ENCODE data around the gene BACE2. TPM values are rescaled to one million over a fixed set of nuclear protein-coding genes. Genes with fewer than 3 reads are reported as not detected.

Gene BACE2
- total RNA-seq, 1 experiment from 2014 or later, result 40.8 TPM

GRCh38 chr21:41226853-41227252, 58.9 kb downstream of the BACE2 start:
- H3K4me1 ChIP-seq (replicated peaks; ENCODE audit: insufficient read depth), result no peaks in the 10 kb centered on the region
- no peak for TF ChIP-seq EZH2 (IDR thresholded peaks at IDR 0.05; ENCODE audit: low read depth)
- TF ChIP-seq, protein P1, sequence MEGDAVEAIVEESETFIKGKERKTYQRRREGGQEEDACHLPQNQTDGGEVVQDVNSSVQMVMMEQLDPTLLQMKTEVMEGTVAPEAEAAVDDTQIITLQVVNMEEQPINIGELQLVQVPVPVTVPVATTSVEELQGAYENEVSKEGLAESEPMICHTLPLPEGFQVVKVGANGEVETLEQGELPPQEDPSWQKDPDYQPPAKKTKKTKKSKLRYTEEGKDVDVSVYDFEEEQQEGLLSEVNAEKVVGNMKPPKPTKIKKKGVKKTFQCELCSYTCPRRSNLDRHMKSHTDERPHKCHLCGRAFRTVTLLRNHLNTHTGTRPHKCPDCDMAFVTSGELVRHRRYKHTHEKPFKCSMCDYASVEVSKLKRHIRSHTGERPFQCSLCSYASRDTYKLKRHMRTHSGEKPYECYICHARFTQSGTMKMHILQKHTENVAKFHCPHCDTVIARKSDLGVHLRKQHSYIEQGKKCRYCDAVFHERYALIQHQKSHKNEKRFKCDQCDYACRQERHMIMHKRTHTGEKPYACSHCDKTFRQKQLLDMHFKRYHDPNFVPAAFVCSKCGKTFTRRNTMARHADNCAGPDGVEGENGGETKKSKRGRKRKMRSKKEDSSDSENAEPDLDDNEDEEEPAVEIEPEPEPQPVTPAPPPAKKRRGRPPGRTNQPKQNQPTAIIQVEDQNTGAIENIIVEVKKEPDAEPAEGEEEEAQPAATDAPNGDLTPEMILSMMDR (conservative IDR thresholded peaks at IDR 0.05), result no peak
- no peak overlapping the region for H3K4me2 ChIP-seq
- ChIA-PET CTCF (no interaction called here), POLR2A (ENCODE audit: unreplicated experiment) (no interaction called here)
- H3K27me3 ChIP-seq (ENCODE audit: insufficient read depth, low read depth), result no peaks in the 10 kb centered on the region
- no peaks in the 10 kb centered on the region for H3K9me3 ChIP-seq (ENCODE audit: insufficient read depth, low read depth)
- no peak overlapping the region for H3K27ac ChIP-seq
- no peak for DNase-seq
- no peaks in the 10 kb centered on the region for H3K36me3 ChIP-seq (ENCODE audit: low read depth)
- BruUV-seq (replicated peaks), result no TSS peak
- no peaks in the 10 kb centered on the region for H4K20me1 ChIP-seq (ENCODE audit: insufficient read depth)
- no peak overlapping the region for H3K4me3 ChIP-seq
- H3K9me2 ChIP-seq (ENCODE audit: insufficient read depth), result no peaks in the 10 kb centered on the region
- H3F3A ChIP-seq (ENCODE audit: insufficient read depth, low read depth), result no peaks in the 10 kb centered on the region
- no peaks in the 10 kb centered on the region for H3K79me2 ChIP-seq (ENCODE audit: low read depth)
- intact Hi-C loops (cut with micrococcal nuclease; ENCODE audit: unreplicated experiment), result no loop called here
- H2AFZ ChIP-seq, result no peak overlapping the region

GRCh38 chr21:41227357-41228005, 59.5 kb downstream of the BACE2 start:
- Histone ChIP-seq H3K9me2 (ENCODE audit: insufficient read depth) (no peaks in the 10 kb centered on the region), H3K4me2 (no peak overlapping the region), H3K36me3 (ENCODE audit: low read depth) (no peaks in the 10 kb centered on the region), H3K27me3 (ENCODE audit: insufficient read depth, low read depth) (no peaks in the 10 kb centered on the region), H3K27ac (no peak overlapping the region), H2AFZ (no peak overlapping the region), H3K4me1 (replicated peaks; ENCODE audit: insufficient read depth) (no peaks in the 10 kb centered on the region), H3K79me2 (ENCODE audit: low read depth) (no peaks in the 10 kb centered on the region), H4K20me1 (ENCODE audit: insufficient read depth) (no peaks in the 10 kb centered on the region), H3K4me3 (no peak overlapping the region), H3K9me3 (ENCODE audit: insufficient read depth, low read depth) (no peaks in the 10 kb centered on the region), H3F3A (ENCODE audit: insufficient read depth, low read depth) (no peaks in the 10 kb centered on the region)
- TF ChIP-seq, protein P1 (conservative IDR thresholded peaks at IDR 0.05), result no peak
- TF ChIP-seq EZH2 (IDR thresholded peaks at IDR 0.05; ENCODE audit: low read depth), result no peak
- no peak for DNase-seq
- POLR2A ChIA-PET (ENCODE audit: unreplicated experiment), result interaction anchor here (0.6 kb wide), 1 partner anchor 101 kb away, joined by 9 read pairs; no protein-coding TSS in a partner anchor
- BruUV-seq (replicated peaks), result no TSS peak
- intact Hi-C loops (cut with micrococcal nuclease; ENCODE audit: unreplicated experiment), result no loop called here
- CTCF ChIA-PET, result no interaction called here

GRCh38 chr21:41228006-41228370, 60.0 kb downstream of the BACE2 start:
- no peaks in the 10 kb centered on the region for H3K79me2 ChIP-seq (ENCODE audit: low read depth)
- no peaks in the 10 kb centered on the region for H3K4me1 ChIP-seq (replicated peaks; ENCODE audit: insufficient read depth)
- no peak overlapping the region for H2AFZ ChIP-seq
- no peaks in the 10 kb centered on the region for H3F3A ChIP-seq (ENCODE audit: insufficient read depth, low read depth)
- H3K9me3 ChIP-seq (ENCODE audit: insufficient read depth, low read depth), result no peaks in the 10 kb centered on the region
- intact Hi-C loops (cut with micrococcal nuclease; ENCODE audit: unreplicated experiment), result no loop called here
- POLR2A ChIA-PET (ENCODE audit: unreplicated experiment), result interaction anchor here (0.6 kb wide), 1 partner anchor 102 kb away, joined by 9 read pairs; no protein-coding TSS in a partner anchor
- DNase-seq, result no peak
- no TSS peak for BruUV-seq (replicated peaks)
- CTCF ChIA-PET, result no interaction called here
- no peaks in the 10 kb centered on the region for H4K20me1 ChIP-seq (ENCODE audit: insufficient read depth)
- no peaks in the 10 kb centered on the region for H3K27me3 ChIP-seq (ENCODE audit: insufficient read depth, low read depth)
- TF ChIP-seq, protein P1 (conservative IDR thresholded peaks at IDR 0.05), result no peak
- no peak for TF ChIP-seq EZH2 (IDR thresholded peaks at IDR 0.05; ENCODE audit: low read depth)
- no peak overlapping the region for H3K4me2 ChIP-seq
- no peaks in the 10 kb centered on the region for H3K9me2 ChIP-seq (ENCODE audit: insufficient read depth)
- no peak overlapping the region for H3K4me3 ChIP-seq
- no peaks in the 10 kb centered on the region for H3K36me3 ChIP-seq (ENCODE audit: low read depth)
- H3K27ac ChIP-seq, result no peak overlapping the region
